ENCODE data around the gene NRIP1. TPM values are rescaled to one million over a fixed set of nuclear protein-coding genes. Genes with fewer than 3 reads are reported as not detected.

NRIP1 gene
- total and polyA plus RNA-seq, 2 of the 13 experiments (the other 11 are each of a cell fraction or from before 2014, with no cell fraction given), result 21.0 to 69.0 TPM

DNA sequence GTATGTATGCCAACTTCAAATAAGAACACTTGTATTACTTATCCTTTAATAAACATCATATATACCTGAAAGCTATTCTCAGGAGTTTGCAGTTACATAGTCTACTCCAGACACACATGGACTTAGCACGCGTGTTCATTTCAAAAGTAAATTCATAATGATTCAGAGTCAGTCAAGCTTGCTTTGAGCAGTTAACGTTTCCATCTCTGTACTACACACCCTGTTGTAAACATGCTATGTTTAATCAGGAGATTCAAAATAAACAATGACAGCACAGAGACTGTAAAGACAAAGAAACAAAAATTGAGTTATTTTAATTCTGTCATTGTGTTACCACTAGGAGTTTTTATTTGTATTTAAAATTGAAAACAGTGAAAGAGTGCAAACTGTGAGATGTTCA is 119.6 kb downstream of the NRIP1 start (continued):
- TF ChIP-seq EP300 (IDR thresholded peaks at IDR 0.05; ENCODE audit: low read depth in 2 of 2, low read length in 2 of 2), result peak in 1 of 2 experiments; percentile 55; a peak in 1 of 4 replicates
- no peak for TF ChIP-seq EP300 (CRISPR knock-in tag; IDR thresholded peaks at IDR 0.05; ENCODE audit: borderline replicate concordance)
- no peak for TF ChIP-seq BRD4 (CRISPR knock-in tag; IDR thresholded peaks at IDR 0.05)
- no peak for TF ChIP-seq ZNF629 (CRISPR knock-in tag; conservative IDR thresholded peaks at IDR 0.05)
- TF ChIP-seq ZFY (CRISPR knock-in tag; IDR thresholded peaks at IDR 0.05), result no peak
- no peak for TF ChIP-seq ZNF558 (CRISPR knock-in tag; IDR thresholded peaks at IDR 0.05; ENCODE audit: borderline replicate concordance)
- no peak for TF ChIP-seq ELF1 (CRISPR knock-in tag; IDR thresholded peaks at IDR 0.05)
- no peak for TF ChIP-seq RBM22 (optimal IDR thresholded peaks at IDR 0.05; ENCODE audit: low read length)
- TF ChIP-seq, protein P1, sequence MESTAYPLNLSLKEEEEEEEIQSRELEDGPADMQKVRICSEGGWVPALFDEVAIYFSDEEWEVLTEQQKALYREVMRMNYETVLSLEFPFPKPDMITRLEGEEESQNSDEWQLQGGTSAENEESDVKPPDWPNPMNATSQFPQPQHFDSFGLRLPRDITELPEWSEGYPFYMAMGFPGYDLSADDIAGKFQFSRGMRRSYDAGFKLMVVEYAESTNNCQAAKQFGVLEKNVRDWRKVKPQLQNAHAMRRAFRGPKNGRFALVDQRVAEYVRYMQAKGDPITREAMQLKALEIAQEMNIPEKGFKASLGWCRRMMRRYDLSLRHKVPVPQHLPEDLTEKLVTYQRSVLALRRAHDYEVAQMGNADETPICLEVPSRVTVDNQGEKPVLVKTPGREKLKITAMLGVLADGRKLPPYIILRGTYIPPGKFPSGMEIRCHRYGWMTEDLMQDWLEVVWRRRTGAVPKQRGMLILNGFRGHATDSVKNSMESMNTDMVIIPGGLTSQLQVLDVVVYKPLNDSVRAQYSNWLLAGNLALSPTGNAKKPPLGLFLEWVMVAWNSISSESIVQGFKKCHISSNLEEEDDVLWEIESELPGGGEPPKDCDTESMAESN (CRISPR knock-in tag; conservative IDR thresholded peaks at IDR 0.05), result no peak
- no peak for TF ChIP-seq POLR2A (IDR thresholded peaks at IDR 0.05; ENCODE audit: insufficient read depth in 1 of 2, low read depth in 2 of 2, low read length in 2 of 2)
- TF ChIP-seq ZNF124 (CRISPR knock-in tag; IDR thresholded peaks at IDR 0.05), result no peak
- no peak for TF ChIP-seq PLSCR1 (CRISPR knock-in tag; IDR thresholded peaks at IDR 0.05; ENCODE audit: borderline replicate concordance)
- no peak for TF ChIP-seq SRSF1 (optimal IDR thresholded peaks at IDR 0.05; ENCODE audit: low read depth, low read length)
- no peak for TF ChIP-seq ZSCAN22 (CRISPR knock-in tag; IDR thresholded peaks at IDR 0.05)
- TF ChIP-seq KAT7 (CRISPR knock-in tag; IDR thresholded peaks at IDR 0.05; ENCODE audit: borderline replicate concordance), result no peak
- no peak for TF ChIP-seq MEIS1 (CRISPR knock-in tag; IDR thresholded peaks at IDR 0.05; ENCODE audit: borderline replicate concordance)
- TF ChIP-seq SOX5 (CRISPR knock-in tag; IDR thresholded peaks at IDR 0.05; ENCODE audit: borderline replicate concordance), result peak; percentile 33; the same call in 1 of the 2 replicates
- no peak for TF ChIP-seq GFI1 (CRISPR knock-in tag; IDR thresholded peaks at IDR 0.05; ENCODE audit: borderline replicate concordance)
- TF ChIP-seq RARA (CRISPR knock-in tag; IDR thresholded peaks at IDR 0.05), result peak; percentile 13; the same call in 1 of the 2 replicates
- no peak for TF ChIP-seq IKZF1 (IDR thresholded peaks at IDR 0.05)
- TF ChIP-seq BHLHE40 (IDR thresholded peaks at IDR 0.05; ENCODE audit: low read length), result no peak
- no peak for TF ChIP-seq MIER3 (CRISPR knock-in tag; IDR thresholded peaks at IDR 0.05; ENCODE audit: borderline replicate concordance)
- no peak for TF ChIP-seq ZNF567 (CRISPR knock-in tag; IDR thresholded peaks at IDR 0.05; ENCODE audit: borderline replicate concordance)
- TF ChIP-seq SRY (CRISPR knock-in tag; IDR thresholded peaks at IDR 0.05), result no peak
- no peak for TF ChIP-seq ZNF598 (CRISPR knock-in tag; IDR thresholded peaks at IDR 0.05; ENCODE audit: borderline replicate concordance)

Measured in HepG2 (cell line).